Spleen (tissue), 11 donors: ENCODE results near the gene SEC16A. TPM values are rescaled to one million over a fixed set of nuclear protein-coding genes. Genes with fewer than 3 reads are reported as not detected.

Source experiments
- DNase-seq: peaks from one replicate; pipeline ENCODE4 v3.0.0-alpha.2; 2020
- H3K27ac ChIP-seq, 8 donors: fragments of 200-600 bp; sonication (generic) in 7 of 8; 1 replicate in 4 of 8; 2 replicates in 4 of 8; pipeline versions ENCODE4 v1.5.0 to v1.8.0; 2016 to 2021; ENCODE audit warnings: inconsistent platforms in 4 of 8, mild to moderate bottlenecking in 4 of 8, moderate library complexity in 1 of 8
- H3K27me3 ChIP-seq, 7 donors: fragments of 200-600 bp; sonication (generic) in 6 of 7; replicated peaks in 1 of 7; 1 replicate in 4 of 7; 2 replicates in 3 of 7; pipeline versions ENCODE4 v1.5.0 to v1.8.0; 2016 to 2021; ENCODE audit warnings: inconsistent platforms in 3 of 7, mild to moderate bottlenecking in 1 of 7
- H3K36me3 ChIP-seq, 6 donors: fragments of 200-600 bp; sonication (generic) in 5 of 6; 1 replicate in 4 of 6; 2 replicates in 2 of 6; pipeline versions ENCODE4 v1.5.0 to v1.8.0; 2016 to 2021; ENCODE audit warnings: inconsistent platforms in 2 of 6
- H3K4me1 ChIP-seq, 6 donors: fragments of 200-600 bp; sonication (generic) in 5 of 6; 1 replicate in 3 of 6; 2 replicates in 3 of 6; pipeline versions ENCODE4 v1.5.0 to v1.8.0; 2016 to 2021; ENCODE audit warnings: inconsistent platforms in 3 of 6
- H3K4me3 ChIP-seq, 8 donors: fragments of 200-600 bp; sonication (generic) in 7 of 8; 1 replicate in 4 of 8; 2 replicates in 4 of 8; pipeline versions ENCODE4 v1.5.0 to v1.8.0; 2016 to 2021; ENCODE audit warnings: inconsistent platforms in 4 of 8, mild to moderate bottlenecking in 4 of 8, moderate library complexity in 2 of 8
- H3K9me3 ChIP-seq, 8 donors: fragments of 200-600 bp; sonication (generic) in 7 of 8; 1 replicate in 4 of 8; 2 replicates in 4 of 8; pipeline versions ENCODE4 v1.5.0 to v1.8.0; 2016 to 2021; ENCODE audit warnings: inconsistent platforms in 4 of 8
- POLR2A ChIP-seq, 3 donors: fragments of 450-650 bp; IDR thresholded peaks; one replicate each; pipeline ENCODE4 v1.5.1; 2017; ENCODE audit warnings: antibody characterized with exemption in 3 of 3, mild to moderate bottlenecking in 1 of 3
- POLR2AphosphoS5 ChIP-seq, 3 donors: sonication (generic); formaldehyde crosslinking; IDR thresholded peaks; one replicate each; pipeline ENCODE4 v1.5.1; 2017; ENCODE audit warnings: antibody characterized with exemption in 3 of 3
- WGBS, 5 donors: extraction: QIAGEN DNeasy Blood & Tissue Kit in 3 of 5; methylation state at CpG; one replicate each; pipeline versions ENCODE4 v1.1.5 to v1.1.7; 2013 to 2018; 5-methylcytosine and 5-hydroxymethylcytosine counted together
- intact Hi-C: fragments of 100-400 bp; cut with DNase I; formaldehyde crosslinking; loops from one replicate; pipeline ENCODE4 v1.15.0; 2023; ENCODE audit warnings: low total_unique reads
- polyA plus RNA-seq, 3 donors: library from polyadenylated mRNA; stranded (reverse); fragments of 200-250 nt; gene quantifications; one replicate each; pipeline ENCODE4 v1.2.1, GENCODE V29; 2013
- total RNA-seq, 7 donors: library from RNA; depleted of rRNA in 3 of 7; stranded (reverse); fragments of >200 nt in 3 of 7; fragmentation: NEBNext Ultra II Directional in 4 of 7; extraction: Animal tissue kit (Norgen Biotek cat#: 25700) in 4 of 7; gene quantifications; one replicate each; pipeline versions ENCODE4 v1.1.0 to v1.2.1, GENCODE V29; 2016 to 2021
- TF ChIP-seq, protein P1 (sequence below), 11 experiments: fragments of 200-600 bp in 7 of 11; fragments of 450-650 bp in 4 of 11; sonication (generic) in 4 of 11; IDR thresholded peaks in 8 of 11; conservative IDR thresholded peaks in 3 of 11; 1 replicate in 7 of 11; 2 replicates in 4 of 11; pipeline versions ENCODE4 v1.4.0 to v1.8.0; 2016 to 2021; ENCODE audit warnings: antibody characterized with exemption in 11 of 11, inconsistent platforms in 4 of 11, mild to moderate bottlenecking in 1 of 11
- donor health status: healthy with polysubstance abuse.
- donor health status: DM: no; HTN: no; CAD: no; lungs with moderate emphysema.
- donor health status: DM: no; HTN: no; CAD: no.
- donor health status: Bipolar disorder and iron deficiency.
- donor health status: healthy.
- donor health status: DM: no; HTN: no; CAD: no.
- donor health status: DM: yes; HTN: yes; CAD: no.

The SEC16A gene
- total and polyA plus RNA-seq, 10 donors, result 35.0 to 92.1 (median 75.1) TPM

DNA sequence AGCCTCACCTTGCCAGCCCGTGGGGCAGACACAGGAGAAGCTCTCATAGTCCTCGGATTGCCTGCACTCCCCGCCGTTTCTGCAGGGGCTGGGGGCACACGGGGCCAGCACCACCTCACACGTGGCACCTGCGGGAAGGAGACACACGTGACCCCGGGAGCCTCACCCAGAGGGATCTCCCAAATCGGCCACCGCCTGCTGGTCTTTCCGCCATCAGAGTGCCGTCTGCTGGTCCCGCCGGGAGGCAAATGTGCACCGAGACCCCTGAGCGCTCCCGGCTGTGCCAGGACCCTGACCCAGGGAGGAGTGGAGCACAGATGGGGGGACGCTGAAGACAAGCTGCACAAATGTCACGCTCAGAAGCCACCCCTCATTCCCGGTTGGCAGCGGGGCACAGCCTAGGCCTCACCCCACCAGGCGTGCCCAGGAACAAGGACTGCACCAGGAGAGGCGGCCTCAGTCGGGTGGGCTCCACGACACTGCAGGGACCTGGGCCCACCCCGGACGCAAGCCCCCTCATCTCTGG, 28.4 kb upstream of the SEC16A start:
- H3K27ac ChIP-seq, result peak overlapping the region; percentile 65 to 89 (median 80)
- no peak for TF ChIP-seq POLR2A (IDR thresholded peaks at IDR 0.05)
- TF ChIP-seq, protein P1, sequence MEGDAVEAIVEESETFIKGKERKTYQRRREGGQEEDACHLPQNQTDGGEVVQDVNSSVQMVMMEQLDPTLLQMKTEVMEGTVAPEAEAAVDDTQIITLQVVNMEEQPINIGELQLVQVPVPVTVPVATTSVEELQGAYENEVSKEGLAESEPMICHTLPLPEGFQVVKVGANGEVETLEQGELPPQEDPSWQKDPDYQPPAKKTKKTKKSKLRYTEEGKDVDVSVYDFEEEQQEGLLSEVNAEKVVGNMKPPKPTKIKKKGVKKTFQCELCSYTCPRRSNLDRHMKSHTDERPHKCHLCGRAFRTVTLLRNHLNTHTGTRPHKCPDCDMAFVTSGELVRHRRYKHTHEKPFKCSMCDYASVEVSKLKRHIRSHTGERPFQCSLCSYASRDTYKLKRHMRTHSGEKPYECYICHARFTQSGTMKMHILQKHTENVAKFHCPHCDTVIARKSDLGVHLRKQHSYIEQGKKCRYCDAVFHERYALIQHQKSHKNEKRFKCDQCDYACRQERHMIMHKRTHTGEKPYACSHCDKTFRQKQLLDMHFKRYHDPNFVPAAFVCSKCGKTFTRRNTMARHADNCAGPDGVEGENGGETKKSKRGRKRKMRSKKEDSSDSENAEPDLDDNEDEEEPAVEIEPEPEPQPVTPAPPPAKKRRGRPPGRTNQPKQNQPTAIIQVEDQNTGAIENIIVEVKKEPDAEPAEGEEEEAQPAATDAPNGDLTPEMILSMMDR (IDR thresholded peaks at IDR 0.05 in 8 of 11, conservative IDR thresholded peaks at IDR 0.05 in 3 of 11), result no peak
- TF ChIP-seq POLR2AphosphoS5 (IDR thresholded peaks at IDR 0.05), result no peak
- no peak for DNase-seq
- WGBS, 5 donors, result 69 to 81% (median 77%) methylated on average over 7 to 28 of the region's 28 CpGs
- H3K4me1 ChIP-seq, result peaks cover 4 to 69% (median 47%) of the 10 kb centered on the region in 6 donors
- H3K27me3 ChIP-seq, result no peaks in the 10 kb centered on the region
- peaks cover 4 to 100% (median 100%) of the 10 kb centered on the region in 6 donors for H3K36me3 ChIP-seq
- no peaks in the 10 kb centered on the region for H3K9me3 ChIP-seq
- intact Hi-C loops, result no loop called here
- no peak overlapping the region for H3K4me3 ChIP-seq

DNA sequence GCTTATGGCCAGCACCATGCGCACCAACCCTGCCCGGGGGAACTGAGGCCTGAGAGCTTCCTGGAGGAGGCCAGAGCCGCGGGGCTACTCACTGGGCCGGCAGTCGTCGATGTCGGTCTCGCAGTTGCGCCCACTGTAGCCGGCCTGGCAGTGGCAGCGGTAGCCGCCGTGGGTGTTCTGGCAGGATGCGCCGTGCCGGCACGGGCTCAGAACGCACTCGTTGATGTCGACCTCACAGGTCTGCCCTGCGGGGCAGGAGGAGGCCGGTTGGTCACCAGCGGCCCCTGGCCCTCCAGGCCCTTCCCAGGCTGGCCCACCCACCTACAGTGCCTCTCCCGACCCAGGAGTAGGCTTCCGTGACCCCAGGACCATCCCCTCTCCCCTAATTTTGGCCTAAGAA, 27.7 kb upstream of the SEC16A start:
- Histone ChIP-seq H3K4me3 (no peak overlapping the region), H3K36me3 (peaks cover 4 to 100% (median 100%) of the 10 kb centered on the region in 6 donors), H3K27ac (peak overlapping the region; percentile 62 to 89 (median 80)), H3K9me3 (no peaks in the 10 kb centered on the region), H3K4me1 (peaks cover 4 to 62% (median 47%) of the 10 kb centered on the region in 6 donors), H3K27me3 (no peaks in the 10 kb centered on the region)
- WGBS, 5 donors, result 56 to 93% (median 82%) methylated on average over 20 to 26 of the region's 26 CpGs
- TF ChIP-seq, protein P1 (IDR thresholded peaks at IDR 0.05 in 8 of 11, conservative IDR thresholded peaks at IDR 0.05 in 3 of 11), result no peak
- TF ChIP-seq POLR2AphosphoS5 (IDR thresholded peaks at IDR 0.05) (peak in 2 of 3 donors; percentile 2 to 42), POLR2A (IDR thresholded peaks at IDR 0.05) (no peak)
- intact Hi-C loops, result no loop called here
- DNase-seq, result no peak

DNA sequence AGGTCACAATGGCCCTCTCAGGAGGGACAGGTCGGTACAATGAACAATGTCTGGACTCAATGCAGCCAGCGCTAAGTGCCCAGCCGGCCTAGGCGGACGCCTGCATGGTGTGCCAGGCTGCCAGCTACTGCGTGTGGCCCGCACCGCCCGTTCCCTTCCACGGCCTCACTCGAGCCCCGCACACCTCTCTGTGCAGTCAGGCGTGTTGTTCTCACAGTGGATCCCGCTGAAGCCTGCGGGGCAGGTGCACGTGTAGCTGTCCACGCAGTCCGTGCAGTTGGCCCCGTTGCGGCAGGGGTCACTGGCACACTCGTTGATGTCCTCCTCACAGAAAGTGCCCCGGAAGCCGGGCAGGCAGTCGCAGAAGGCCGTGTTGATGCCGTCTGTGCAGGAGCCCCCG, 26.7 kb upstream of the SEC16A start:
- Histone ChIP-seq H3K27ac (peak overlapping the region in 6 of 8 donors; percentile 60 to 89 (median 82)), H3K4me3 (no peak overlapping the region), H3K27me3 (no peaks in the 10 kb centered on the region), H3K36me3 (peaks cover 8 to 100% (median 100%) of the 10 kb centered on the region in 6 donors), H3K4me1 (peaks cover 4 to 65% (median 42%) of the 10 kb centered on the region in 6 donors), H3K9me3 (no peaks in the 10 kb centered on the region)
- intact Hi-C loops, result no loop called here
- 72 to 89% (median 81%) methylated on average over 19 to 27 of the region's 27 CpGs for WGBS, 5 donors
- no peak for TF ChIP-seq POLR2A (IDR thresholded peaks at IDR 0.05)
- TF ChIP-seq, protein P1 (IDR thresholded peaks at IDR 0.05 in 8 of 11, conservative IDR thresholded peaks at IDR 0.05 in 3 of 11), result no peak
- TF ChIP-seq POLR2AphosphoS5 (IDR thresholded peaks at IDR 0.05), result peak; percentile 22 to 63 (median 39)
- no peak for DNase-seq

DNA sequence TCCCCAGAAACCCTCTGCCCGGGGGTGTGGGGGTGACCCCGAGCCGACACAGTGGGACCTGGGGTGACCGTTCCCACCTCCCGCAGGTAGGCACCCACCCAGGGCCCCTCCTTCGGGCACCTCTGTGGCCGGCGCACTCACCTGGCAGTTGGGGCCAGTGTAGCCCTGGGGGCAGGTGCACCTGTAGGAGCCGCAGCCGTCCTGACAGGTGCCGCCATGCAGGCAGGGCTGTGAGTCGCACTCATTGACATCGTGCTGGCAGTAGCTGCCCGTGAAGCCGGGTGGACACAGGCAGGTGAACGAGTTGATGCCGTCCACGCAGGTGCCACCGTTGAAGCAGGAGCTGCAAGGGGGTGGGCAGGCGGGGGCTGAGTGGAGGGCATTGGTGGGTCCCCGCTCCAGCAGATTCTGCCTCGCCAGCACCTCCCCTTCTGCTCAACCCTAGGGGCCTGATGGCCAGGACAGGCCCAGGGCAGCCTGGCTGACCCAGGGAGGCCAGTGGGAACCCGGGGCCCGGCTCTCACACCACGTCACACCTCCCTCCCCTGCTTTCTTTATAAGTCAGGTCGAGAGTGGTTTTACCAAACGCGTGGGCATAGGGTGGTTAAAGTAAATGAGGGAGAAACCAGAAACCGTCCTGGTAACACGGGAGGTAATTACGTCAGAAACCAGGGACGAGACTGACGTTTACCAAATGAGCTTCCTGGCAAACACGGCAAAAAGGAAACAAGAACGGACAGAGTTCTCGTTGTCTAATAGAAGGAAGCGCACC, 26.1 kb upstream of the SEC16A start:
- intact Hi-C loops, result no loop called here
- Histone ChIP-seq H3K4me3 (no peak overlapping the region), H3K27me3 (no peaks in the 10 kb centered on the region), H3K27ac (peak overlapping the region in 6 of 8 donors; percentile 60 to 89 (median 82)), H3K36me3 (peaks cover 8 to 100% (median 100%) of the 10 kb centered on the region in 6 donors), H3K9me3 (no peaks in the 10 kb centered on the region), H3K4me1 (peaks cover 0 to 65% (median 37%) of the 10 kb centered on the region in 6 donors)
- WGBS, 5 donors, result 77 to 87% (median 83%) methylated on average over 34 to 37 of the region's 37 CpGs
- TF ChIP-seq, protein P1 (IDR thresholded peaks at IDR 0.05 in 8 of 11, conservative IDR thresholded peaks at IDR 0.05 in 3 of 11), result no peak
- no peak for TF ChIP-seq POLR2A (IDR thresholded peaks at IDR 0.05)
- peak in 1 of 3 donors; percentile 40 for TF ChIP-seq POLR2AphosphoS5 (IDR thresholded peaks at IDR 0.05)
- DNase-seq, result no peak
